NCI-H146 treated with DMSO at 0.1 percent for 48 hours (cell line): ENCODE measurements around the gene ATP2B3.

Source experiments
- DNase-seq: peaks from one replicate; lab custom pipeline; 2025; ENCODE audit not compliant: unreplicated experiment; lab: John Stamatoyannopoulos, UW

ATP2B3 gene

GRCh38 chrX:153631907-153632594 lies 114.6 kb downstream of the ATP2B3 start:
- no peak for DNase-seq
